Lower leg skin (tissue), 4 donors: ENCODE results near the gene TWIST2. TPM values are rescaled to one million over a fixed set of nuclear protein-coding genes. Genes with fewer than 3 reads are reported as not detected.

ENCODE experiments used
- DNase-seq, 2 donors: peaks; one replicate each; pipeline ENCODE4 v3.0.0-alpha.2; 2019; ENCODE audit warnings: low spot score in 2 of 2
- H3K4me3 ChIP-seq: fragments of 200-600 bp; sonication (generic); 2 replicates; pipeline ENCODE4 v1.5.1; 2017; ENCODE audit warnings: mild to moderate bottlenecking, low read depth; ENCODE audit not compliant: poor library complexity, severe bottlenecking
- CTCF ChIP-seq, 3 donors: fragments of 450-650 bp; IDR thresholded peaks; one replicate each; pipeline ENCODE4 v1.5.1; 2016; ENCODE audit warnings: antibody characterized with exemption in 3 of 3, mild to moderate bottlenecking in 3 of 3, moderate library complexity in 2 of 3
- POLR2A ChIP-seq, 2 donors: fragments of 450-650 bp; IDR thresholded peaks; one replicate each; pipeline ENCODE4 v1.6.1; 2016 to 2017; ENCODE audit warnings: antibody characterized with exemption in 2 of 2, mild to moderate bottlenecking in 1 of 2, moderate library complexity in 1 of 2
- WGBS, 2 donors: methylation state at CpG; one replicate each; pipeline ENCODE4 v1.1.5; 2018; 5-methylcytosine and 5-hydroxymethylcytosine counted together
- intact Hi-C: fragments of 100-400 bp; cut with DNase I; formaldehyde crosslinking; loops from one replicate; pipeline ENCODE4 v1.15.0; 2023; ENCODE audit warnings: low total_unique reads
- total RNA-seq, 4 donors: library from RNA; depleted of rRNA; stranded (reverse); fragments of >200 nt; gene quantifications; one replicate each; pipeline ENCODE4 v1.1.0, GENCODE V29; 2016

TWIST2 gene
- total RNA-seq, 4 donors from 2014 or later = 36.5 to 47.8 (median 38.5) TPM

DNA sequence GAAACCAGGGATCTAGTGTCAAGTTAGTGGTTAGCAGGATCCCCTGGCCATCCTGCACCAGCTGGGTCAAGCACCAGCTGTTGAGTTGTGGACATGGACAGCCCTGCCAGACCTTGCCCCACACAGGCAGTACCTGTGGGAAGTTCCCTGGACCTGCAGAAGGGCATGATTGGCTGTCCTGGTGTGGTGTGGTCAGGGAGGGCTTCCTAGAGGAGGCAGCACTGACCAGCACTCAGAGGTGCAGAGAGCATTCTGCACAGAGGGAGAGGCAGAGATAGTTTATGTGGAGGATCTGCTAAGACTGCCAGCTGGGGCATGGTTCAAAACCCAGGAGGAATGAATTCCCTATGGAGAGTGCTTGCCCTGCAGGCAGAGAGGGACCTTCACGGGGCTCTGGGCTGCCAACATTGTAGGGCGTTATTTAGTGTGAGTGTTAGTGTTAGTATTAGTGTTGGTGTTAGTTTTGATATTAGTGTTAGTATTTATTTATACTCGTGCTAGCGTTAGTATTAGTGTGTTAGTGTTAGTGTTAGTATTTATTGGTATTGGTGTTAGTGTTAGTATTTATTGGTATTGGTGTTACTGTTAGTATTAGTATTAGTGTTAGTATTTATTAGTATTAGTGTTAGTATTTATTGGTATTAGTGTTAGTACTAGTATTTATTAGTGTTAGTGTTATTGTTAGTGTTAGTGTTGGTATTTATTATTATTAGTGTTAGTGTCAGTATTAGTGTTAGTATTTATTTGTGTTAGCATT lies 31.9 kb downstream of the TWIST2 start:
- H3K4me3 ChIP-seq = no peak overlapping the region
- TF ChIP-seq CTCF (IDR thresholded peaks at IDR 0.05) = no peak
- no peak for TF ChIP-seq POLR2A (IDR thresholded peaks at IDR 0.05)
- intact Hi-C loops = no loop called here
- 65 to 76% methylated on average over 4 of the region's 4 CpGs for WGBS, 2 donors
- DNase-seq = peak in 1 of 2 donors; percentile 73

GRCh38 chr2:238881353-238882081 lies 33.6 kb downstream of the TWIST2 start:
- 65 to 67% methylated on average over 7 of the region's 7 CpGs for WGBS, 2 donors
- intact Hi-C loops = no loop called here
- TF ChIP-seq POLR2A (IDR thresholded peaks at IDR 0.05) (no peak), CTCF (IDR thresholded peaks at IDR 0.05) (no peak)

DNA sequence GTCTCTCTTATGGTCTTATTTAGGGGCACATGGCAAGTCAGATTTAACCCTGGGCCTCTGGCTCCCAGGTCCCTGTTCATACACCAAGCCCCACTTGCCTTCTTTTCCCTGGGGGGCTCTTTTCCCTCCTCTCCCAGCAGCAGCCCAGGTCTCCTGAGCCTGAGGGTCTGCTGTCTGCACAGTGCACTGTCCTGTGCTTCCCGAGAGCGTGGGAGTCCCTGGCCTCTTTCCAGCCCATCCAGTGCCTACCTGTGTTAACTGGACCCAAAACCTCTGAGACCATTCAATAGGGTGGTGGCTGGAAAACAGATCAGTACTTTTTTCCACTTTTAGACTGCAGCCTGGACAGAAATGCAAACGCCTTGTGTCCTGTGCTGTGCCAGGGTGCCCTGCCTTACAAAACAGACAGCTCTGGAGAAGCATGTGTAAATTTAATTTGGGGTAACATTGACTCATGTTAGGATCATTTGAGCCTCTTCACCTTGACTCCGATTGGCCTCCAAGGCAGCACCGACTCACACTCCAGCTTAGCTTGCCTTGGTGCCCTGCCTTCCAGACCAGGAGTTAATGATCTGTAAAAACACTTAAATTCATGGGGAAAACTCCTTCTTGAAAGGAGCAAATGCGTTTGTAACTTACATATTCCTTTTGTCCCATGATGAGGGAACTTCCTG lies 34.3 kb downstream of the TWIST2 start:
- intact Hi-C loops = no loop called here
- 46 to 57% methylated on average over 6 of the region's 6 CpGs for whole genome bisulfite sequencing, 2 donors
- peak in 1 of 2 donors; percentile 76 for DNase-seq
- no peak overlapping the region for H3K4me3 ChIP-seq
- TF ChIP-seq CTCF (IDR thresholded peaks at IDR 0.05) (no peak), POLR2A (IDR thresholded peaks at IDR 0.05) (no peak)

More at GRCh38 chr2:238881353-238882081, 33.6 kb downstream of the TWIST2 start:
- no peak for DNase-seq
- no peak overlapping the region for H3K4me3 ChIP-seq

GRCh38 chr2:238883421-238883901 lies 35.6 kb downstream of the TWIST2 start:
- no peak for TF ChIP-seq CTCF (IDR thresholded peaks at IDR 0.05)
- intact Hi-C loops = no loop called here
- DNase-seq = no peak
- 61 to 66% methylated on average over 9 of the region's 9 CpGs for WGBS, 2 donors
- no peak overlapping the region for H3K4me3 ChIP-seq

DNA sequence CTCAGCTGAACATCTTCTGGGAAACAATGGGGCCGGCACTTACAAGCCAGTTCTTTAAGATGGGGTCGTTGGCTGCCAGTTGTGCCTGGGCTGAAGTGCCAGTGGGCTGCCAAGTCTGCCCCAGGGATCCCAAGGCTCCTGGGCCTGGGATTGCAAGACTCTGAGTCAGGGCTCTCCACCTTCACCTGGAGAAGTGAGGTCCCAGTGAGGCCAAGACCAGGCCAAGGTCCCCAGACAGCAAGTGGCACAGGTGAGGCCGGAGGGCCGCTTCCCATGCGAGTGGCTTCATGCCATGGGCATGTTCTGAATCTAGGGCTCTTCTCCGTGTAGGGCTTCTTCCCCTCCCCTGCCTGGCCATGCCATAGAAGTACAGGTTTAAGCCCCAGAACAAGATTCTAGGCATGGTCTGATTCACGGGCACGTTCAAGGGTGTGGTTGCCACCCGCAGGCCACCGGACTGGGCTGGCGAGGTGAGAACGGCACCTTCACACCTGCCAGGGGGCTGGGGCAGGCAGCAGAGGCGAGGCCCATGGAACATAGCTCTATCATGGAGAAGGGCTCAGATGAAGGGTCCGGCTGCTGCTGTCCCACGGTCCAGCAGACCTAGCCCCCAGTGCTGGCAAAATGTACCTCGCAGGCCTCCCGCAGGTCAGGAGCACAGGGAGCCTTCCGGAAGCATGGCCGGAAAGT lies 36.4 kb downstream of the TWIST2 start:
- 53 to 71% methylated on average over 9 to 15 of the region's 19 CpGs for WGBS, 2 donors
- DNase-seq = peak in 1 of 2 donors; percentile 84
- TF ChIP-seq POLR2A (IDR thresholded peaks at IDR 0.05) (no peak), CTCF (IDR thresholded peaks at IDR 0.05) (no peak)
- intact Hi-C loops = no loop called here
- H3K4me3 ChIP-seq = no peak overlapping the region
